HG02973 (cell line): ENCODE results near the gene DENND1A.

ENCODE experiments used
- ATAC-seq: cut with Tn5 transposase; IDR thresholded peaks from one replicate; pipeline ENCODE4 v1.9.1; 2021; ENCODE audit warnings: moderate library complexity; ENCODE audit not compliant: unreplicated experiment

The DENND1A gene

GRCh38 chr9:123775289-123776284 is 154.3 kb downstream of the DENND1A start:
- ATAC-seq, result no peak

GRCh38 chr9:123773783-123774182 is 156.1 kb downstream of the DENND1A start:
- ATAC-seq, result no peak

- no peak for ATAC-seq
These were observed 157.0 kb downstream of the DENND1A start for GRCh38 chr9:123772967-123773366.

- no peak for ATAC-seq
These were observed 157.6 kb downstream of the DENND1A start for GRCh38 chr9:123772374-123772773.

GRCh38 chr9:123771690-123772089 is 158.2 kb downstream of the DENND1A start:
- ATAC-seq, result no peak

- no peak for ATAC-seq
These were observed 160.2 kb downstream of the DENND1A start for GRCh38 chr9:123769719-123770118.

- no peak for ATAC-seq
These were observed 165.9 kb downstream of the DENND1A start for GRCh38 chr9:123763910-123764588.

GRCh38 chr9:123761905-123762605 is 167.9 kb downstream of the DENND1A start:
- no peak for ATAC-seq

GRCh38 chr9:123757960-123758359 is 172.0 kb downstream of the DENND1A start:
- no peak for ATAC-seq

- ATAC-seq, result no peak
These were observed 172.4 kb downstream of the DENND1A start for GRCh38 chr9:123757547-123757946.

- peak; percentile 53 for ATAC-seq
These were observed 173.3 kb downstream of the DENND1A start for GRCh38 chr9:123756484-123757106.

GRCh38 chr9:123753669-123754258 is 176.2 kb downstream of the DENND1A start:
- no peak for ATAC-seq

GRCh38 chr9:123753016-123753415 is 176.9 kb downstream of the DENND1A start:
- no peak for ATAC-seq

- peak; percentile 69 for ATAC-seq
These were observed 180.2 kb downstream of the DENND1A start for GRCh38 chr9:123749580-123750202.

- no peak for ATAC-seq
These were observed 183.2 kb downstream of the DENND1A start for GRCh38 chr9:123746765-123747164.

GRCh38 chr9:123745933-123746332 is 184.0 kb downstream of the DENND1A start:
- ATAC-seq, result no peak

- ATAC-seq, result no peak
These were observed 184.5 kb downstream of the DENND1A start for GRCh38 chr9:123745451-123745850.

GRCh38 chr9:123743737-123744136 is 186.2 kb downstream of the DENND1A start:
- no peak for ATAC-seq

GRCh38 chr9:123742009-123742767 is 187.7 kb downstream of the DENND1A start:
- ATAC-seq, result no peak
